NCI-H524 (cell line): ENCODE data around the gene PRKAG2.
A peak's percentile ranks its signal among the peaks of the same experiment; 100 is the strongest.
"Not testable (repeated sequence)": the region's sequence is repeated elsewhere in the genome, so short reads cannot be mapped to it uniquely, and the experiment has no call there.

Experiments used
- DNase-seq, 2 experiments: peaks; one replicate each; lab custom pipeline; 2025; lab: John Stamatoyannopoulos, UW

PRKAG2 gene

DNA sequence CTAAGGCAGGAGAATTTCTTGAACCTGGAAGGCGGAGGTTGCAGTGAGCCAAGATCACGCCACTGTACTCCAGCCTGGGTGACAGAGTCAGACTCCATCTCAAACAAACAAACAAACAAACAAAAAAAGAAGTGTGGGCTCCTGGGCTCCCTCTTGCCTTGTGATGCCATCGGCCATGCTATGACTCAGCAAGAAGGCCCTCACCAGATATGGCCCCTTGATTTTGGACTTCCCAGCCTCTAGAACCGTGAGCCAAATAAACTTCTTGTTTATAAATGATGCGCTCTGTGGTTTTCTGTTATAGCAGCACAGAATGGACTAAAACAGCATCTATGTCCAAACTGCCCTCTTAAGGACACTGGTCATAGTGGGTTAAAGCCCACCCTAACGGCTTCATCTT, 327.3 kb downstream of the PRKAG2 start:
- no peak for DNase-seq

DNA sequence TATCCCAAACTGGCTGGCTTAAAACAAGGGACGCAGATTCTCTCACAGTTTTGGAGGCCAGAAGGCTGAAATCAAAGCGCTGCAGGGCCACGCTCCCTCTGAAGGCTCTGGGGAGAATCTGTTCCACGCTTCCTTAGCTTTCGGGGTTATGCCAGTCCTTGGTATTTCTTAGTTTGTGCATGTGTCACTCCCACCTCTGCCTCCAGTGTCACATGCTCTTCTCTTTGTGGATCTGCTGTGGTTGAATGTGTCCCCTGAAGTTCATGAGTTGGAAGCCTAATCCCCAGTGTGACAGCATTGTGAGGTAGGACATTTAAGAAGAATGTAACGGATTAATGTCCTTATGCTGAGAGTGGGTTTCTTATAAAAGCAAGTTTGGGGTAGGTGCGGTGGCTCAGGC, 327.8 kb downstream of the PRKAG2 start:
- no peak for DNase-seq

DNA sequence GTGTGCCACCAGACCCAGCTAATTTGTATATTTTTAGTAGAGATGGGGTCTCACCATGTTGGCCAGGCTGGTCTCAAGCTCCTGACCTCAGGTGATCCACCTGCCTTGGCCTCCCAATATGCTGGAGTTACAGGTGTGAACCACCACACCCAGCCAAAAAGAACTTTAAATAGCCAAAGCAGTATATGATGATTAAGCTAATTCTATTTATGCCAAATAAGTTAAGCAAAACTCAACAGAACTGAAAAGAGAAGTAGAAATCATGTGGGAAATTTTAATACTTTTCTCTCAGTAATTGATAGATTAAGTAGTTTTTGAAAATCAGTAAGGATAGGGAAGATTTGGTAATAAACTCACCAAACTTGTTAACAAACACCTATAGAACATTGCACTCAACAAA, 332.7 kb downstream of the PRKAG2 start:
- DNase-seq, result no peak

DNA sequence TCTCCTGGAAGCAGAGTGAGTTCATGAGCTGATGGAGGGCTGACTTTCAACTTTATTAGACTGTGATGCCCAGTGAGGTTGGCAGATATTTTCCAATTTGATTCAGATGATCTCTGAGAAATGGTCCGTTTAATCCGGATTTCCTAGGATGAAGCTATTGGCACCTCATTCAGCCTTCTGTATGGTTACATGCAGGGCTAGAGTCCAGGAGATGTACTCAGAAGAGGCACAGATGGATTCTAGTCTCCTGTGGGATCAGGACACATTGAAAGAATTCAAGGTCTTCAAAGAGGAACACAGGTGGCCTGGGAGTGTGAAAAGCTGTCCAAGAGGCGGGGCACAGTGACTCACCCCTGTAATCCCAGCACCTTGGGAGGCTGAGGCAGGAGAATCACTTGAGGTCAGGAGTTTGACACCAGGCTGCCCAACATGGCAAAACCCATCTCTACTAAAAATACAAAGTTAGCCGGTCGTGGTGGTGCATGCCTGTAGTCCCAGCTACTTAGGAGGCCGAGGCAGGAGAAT, 334.2 kb downstream of the PRKAG2 start:
- DNase-seq, result no peak

DNA sequence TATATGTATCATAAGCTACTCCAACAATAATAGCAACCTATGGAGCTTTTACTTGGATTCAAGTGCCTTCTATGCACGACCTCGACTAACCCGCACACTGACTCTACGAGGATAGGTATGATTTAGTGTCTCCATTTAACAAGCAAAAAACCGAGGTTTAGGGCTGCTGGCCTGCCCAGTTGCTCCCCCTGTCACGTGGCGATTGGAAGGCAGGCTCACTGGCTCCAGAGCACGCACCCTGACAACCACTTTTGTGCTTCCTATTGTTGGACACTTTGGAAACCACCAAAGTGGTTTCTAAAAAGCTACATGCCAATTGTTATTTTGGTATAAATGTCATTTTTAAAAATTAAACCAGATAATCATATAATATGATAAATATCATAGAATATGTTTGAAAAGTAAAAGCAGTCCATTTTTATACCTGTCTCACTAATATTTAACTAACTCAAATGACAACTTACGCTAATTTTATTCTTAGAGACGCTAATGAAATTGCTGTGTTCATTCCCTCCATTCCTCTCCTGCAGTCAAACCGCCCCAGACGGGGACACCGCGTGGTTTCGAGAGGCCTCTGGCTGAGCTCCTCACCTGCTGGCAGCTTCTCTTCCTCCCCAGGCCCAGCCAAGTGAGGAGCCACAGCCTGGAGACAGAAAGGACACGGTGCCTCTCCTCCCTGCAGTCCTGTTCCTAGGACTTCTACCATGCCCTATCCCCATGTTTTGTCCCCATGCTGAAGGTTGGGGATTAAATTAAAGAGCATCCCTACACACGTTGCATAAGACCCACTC, 335.0 kb downstream of the PRKAG2 start:
- no peak for DNase-seq

DNA sequence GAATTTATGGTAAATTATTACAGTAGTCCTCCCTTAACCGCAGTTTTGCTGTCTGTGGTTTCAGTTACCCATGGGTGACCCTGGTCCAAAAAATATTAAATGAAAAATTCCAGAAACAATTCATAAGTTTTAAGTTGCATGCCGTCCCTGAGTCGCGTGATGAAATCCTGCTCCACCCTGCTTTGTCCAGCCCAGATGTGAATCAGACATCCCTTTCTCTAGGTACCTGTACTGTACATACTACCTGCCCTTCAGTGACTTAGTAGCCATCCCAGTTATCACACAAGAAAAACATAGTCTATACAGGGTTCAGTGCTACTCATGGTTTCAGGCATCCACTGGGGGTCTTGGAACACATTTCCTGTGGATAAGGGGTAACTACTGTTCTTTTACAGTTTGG, 336.8 kb downstream of the PRKAG2 start:
- DNase-seq, result no peak

DNA sequence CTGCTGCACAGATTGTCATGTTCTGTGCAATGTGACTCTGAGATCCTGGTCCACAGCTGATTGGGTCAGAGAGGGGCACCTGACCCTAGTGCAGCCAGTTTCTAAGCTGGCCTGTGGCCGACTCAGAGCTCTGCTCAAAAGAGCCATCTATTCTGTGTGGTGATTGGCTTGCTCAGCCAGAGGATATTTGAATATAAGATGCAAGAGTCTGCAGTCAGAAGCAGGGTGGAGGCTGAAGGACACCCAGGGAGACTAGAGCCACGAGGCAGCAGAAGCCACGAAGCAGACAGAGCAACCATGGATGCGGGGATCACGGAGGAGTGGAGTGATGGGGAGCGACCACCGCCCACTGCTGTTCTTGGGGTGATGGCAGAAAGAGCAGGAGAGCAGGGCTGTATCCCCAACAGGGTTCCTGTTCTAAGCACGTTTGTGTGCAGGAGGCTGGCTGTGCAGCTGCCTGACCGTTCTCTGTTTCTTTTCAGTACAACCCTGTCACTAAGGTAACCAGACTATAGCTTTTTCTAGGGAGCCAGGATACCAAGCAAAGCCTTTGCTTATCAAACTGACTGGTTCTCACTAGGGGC, 337.7 kb downstream of the PRKAG2 start:
- DNase-seq, result peak; percentile 30 to 69

DNA sequence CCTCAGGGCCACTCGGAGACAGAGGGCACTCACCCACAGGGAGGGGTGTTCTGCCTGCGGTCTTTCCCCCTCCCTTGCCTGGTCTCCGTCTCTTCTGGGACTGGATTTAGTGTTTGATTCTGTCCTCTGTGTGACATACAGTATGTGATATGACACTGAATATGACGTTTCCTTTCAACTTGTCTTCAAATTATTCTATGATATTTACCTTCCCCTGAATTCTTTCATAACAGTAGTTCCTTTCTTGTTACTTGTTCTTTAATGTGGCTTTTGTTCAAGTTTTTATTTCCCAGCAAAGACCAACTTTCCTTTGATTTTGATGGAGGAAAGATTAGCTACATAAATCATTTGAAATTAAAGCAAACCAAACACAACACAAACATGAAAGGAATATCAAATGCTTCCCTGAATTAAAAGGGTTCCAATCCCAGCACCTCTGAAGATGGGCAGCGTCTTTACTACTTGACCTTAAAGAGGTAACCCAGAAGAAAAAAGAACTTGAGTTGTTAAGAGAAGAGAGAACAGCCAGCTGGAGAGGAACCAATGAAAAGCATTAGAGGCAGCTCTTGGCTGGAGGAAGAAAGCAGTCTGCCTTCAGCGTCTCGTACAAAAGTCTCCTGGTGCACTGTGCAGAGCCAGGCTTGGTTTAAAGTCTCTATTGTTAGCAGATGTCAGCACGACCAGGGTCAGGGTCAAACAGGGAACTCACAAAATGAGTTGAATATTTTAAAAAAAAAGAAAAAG, 338.9 kb downstream of the PRKAG2 start:
- peak in 1 of 2 experiments; percentile 23 for DNase-seq

DNA sequence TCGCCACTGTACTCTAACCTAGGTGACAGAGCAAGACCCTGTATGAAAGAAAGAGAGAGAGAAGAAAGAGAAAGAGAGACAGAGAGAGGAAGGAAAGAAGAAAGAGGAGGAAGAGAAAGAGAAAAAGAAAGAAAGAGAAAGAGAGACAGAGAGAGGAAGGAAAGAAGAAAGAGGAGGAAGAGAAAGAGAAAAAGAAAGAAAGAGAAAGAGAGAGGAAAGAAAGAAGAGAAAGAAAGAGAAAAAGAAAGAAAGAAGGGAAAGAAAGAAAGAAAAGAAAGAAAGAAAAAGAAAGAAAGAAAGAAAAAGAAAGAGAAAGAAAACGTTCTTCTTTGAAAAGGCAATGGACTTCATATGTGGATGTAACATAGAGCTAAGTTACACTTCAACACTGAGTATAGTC, 340.7 kb downstream of the PRKAG2 start:
- not testable (repeated sequence) for DNase-seq

DNA sequence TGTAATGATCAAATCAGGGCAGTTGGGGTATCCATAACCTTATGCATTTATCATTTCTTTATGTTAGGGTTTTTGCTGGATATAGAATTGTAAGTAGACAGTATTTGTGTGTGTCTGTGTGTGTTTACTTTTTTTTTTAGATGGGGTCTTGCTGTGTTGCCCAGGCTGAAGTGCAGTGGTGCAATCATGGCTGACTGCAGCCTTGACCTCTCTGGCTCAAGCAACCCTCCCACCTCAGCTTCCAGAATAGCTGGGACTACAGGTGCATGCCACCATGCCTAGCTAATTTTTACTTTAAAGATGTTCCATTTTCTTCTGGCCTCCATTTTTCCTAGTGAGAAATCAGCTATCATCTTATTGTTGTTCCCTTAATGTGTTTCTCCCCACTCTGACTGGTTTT, 347.1 kb downstream of the PRKAG2 start:
- DNase-seq, result no peak

DNA sequence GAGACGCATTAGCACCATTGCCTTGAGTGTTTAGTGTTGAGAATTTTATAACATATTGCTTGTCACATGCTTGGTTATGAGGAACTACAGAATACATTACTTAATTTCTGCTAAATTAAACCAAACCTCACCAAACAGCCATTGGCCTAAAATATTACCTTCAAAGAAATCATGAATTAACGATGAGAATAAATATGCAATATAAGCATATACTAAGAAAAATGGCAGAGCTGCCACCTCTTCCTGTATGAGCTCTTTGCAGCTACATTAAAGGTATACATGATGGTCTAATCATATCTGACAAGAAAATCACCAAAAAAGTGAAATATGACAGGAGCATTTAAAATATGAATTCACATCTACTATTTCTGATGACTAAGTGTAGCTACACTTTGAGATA, 352.1 kb downstream of the PRKAG2 start:
- no peak for DNase-seq

DNA sequence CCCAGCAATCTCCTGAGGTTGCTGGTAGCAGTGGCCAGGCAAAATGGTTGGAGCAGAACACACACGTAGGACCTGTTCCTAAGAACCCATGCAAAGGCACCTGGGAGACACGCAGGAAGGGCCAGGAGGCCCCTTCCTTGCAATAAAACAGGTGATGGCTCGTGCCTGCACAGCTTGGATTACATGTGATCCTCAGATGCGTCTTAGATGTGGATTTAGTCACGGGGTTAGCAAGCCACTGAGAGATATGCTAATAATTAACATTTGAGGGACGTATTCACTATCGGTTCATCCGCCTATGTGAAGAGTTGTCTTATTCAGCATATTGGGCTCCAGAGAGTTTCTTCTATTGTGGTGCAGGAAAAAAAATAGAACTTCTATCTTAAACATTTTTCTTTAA, 352.6 kb downstream of the PRKAG2 start:
- no peak for DNase-seq

DNA sequence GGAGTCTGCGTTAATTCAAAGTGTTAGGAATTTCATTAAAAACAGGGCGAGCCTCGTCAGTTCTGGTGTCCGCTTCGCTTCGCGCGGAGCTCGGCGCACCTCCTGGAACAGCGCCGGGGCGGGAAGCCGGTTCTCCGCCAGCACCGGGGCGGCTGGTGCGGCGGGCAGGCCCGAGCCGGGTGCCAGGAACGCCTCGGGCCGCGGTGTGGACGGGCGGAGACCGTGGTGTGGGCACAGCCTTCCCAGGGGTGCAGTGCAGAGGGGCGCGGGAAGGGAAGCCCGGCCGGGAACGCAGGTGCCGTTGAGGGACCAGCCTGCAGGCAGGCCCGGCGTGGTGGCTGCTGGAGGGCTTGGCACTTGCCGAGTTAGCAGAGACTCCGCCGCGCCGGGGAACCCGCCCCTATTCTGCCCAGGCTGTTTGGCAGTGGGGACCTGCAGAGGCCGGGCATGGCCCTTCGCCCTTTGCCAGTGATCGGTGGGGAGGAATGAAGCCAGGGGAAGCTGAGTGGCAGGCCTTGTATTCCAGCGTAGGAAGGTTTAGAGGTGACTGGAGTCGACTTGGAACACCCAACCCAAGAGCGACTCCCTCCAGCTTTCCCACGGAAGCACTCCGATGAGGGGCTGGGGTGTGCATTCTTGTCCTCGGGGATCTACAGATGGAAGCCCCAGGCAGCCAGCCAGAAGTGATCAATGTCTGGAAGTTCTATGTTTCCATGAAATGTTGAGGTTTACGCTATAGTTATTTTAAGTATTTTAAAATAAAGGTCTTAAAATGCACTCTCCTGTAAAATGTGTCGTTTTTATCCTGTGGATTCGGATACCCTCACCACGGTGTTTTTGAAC, 356.3 kb downstream of the PRKAG2 start:
- DNase-seq, result peak in 1 of 2 experiments; percentile 7

DNA sequence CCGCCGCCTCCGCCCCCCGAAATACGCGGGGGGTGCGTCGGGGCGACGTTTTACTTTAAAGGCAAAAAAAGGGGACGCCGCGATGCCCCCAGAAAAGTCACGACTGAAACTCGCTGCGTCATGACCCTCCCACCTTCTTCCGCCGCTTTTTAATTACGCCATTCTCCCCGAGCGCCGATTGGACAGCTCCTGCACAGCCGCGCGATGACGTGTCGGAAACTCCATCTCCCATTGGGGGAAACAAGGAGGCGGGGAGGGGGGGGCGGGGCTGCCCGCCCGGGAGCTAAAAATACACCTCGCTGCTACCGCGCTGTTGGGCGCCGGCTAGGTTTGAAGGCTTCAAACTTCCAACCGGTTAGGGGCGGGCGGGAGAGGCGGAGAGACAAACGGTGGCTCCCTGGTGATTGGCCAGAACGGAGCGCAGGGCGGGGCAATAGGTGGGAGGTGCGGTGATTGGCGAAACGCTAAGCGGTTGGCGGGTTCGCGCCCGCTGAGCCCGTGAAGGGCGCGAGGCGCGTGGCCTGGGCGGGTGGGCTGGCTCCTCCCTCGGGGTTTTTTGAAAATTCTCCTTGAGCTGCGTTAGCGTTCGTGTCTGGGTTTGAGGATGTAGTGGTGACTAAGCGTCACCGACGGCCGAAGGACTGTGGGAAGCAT, 357.0 kb downstream of the PRKAG2 start, which contains the start of gene RHEB:
Gene RHEB (minus strand): TSS at position 131 of the 654 bp plus-strand sequence. CDS start 384 bp downstream, outside the sequence.
- peak; percentile 94 to 98 for DNase-seq

DNA sequence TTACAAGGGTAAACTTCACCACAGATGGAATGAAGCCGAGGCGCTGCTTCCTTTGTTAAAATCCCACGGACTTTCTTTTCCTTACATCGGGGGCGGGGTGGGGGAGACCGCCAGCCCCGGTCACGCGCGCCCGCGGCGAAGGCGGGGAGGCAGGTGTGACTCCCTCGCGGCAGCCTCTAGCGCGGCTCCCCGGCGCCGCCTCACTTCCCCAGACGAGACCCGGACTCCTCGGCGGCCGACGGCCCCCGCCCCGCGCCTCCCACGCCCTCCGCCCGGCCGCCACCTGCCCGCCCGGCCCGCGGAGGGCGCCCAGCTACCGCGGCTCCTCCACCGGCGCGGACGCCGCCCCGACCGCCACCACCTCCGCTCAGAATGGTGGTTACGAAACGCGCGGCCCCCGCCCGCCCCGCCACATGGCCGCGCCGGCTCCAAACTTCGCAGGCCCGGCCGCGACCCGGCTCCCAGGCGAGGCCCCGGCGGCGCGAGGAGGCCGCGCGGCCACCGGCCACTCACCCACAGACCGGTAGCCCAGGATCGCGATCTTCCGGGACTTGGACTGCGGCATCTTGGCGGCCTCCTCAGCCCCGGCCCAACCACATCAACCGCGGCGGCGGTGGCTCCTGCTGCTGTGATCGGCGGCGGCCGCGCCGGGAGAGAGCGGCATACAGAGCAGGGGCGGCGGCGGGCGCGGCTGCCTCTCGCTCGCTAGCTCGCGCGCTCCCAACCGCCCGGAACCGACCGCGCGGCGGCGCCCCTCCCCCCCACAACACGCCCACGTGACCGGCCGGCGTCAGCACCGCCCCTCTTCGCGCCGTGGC, 357.8 kb downstream of the PRKAG2 start:
- DNase-seq, result peak in 1 of 2 experiments; percentile 28

DNA sequence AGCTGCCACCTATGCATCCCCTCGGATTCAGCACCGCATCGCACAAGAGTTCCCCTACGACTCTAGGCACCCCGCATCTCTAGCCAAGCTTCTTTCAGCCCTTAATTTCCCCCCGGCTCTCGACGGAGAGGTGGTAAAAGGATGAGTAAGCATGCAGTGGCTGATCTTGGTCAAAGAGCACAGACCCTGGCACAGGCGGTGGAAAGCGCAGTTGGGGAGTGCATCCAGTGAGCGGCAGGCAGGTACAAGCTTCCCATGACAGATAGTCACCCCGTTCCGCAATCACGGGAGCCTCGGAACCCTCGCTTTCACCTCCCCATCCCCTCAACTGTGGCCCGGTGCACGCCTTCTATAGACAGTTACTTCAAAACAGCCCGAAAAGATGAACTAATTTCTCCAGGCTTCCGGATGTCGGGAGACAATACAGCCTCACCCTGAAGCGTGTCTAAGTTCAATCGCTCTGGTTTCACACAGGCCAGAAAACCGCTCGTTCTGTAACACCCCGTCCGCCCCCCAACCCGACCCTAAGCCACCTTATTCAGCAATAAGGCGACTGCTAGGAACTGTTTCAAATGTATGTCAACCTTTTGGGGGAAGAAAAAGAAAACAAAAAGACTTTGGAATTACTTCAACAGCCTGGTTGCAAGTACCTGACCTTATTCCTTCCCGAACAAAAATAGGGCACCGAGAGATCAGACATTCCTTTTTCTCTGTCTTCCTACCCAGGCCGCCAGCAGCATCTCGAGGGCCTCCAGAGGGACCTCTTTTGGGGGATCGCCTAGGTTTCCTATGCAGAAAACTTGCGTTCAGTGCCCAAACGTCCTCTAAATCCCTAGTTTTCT, 358.6 kb downstream of the PRKAG2 start:
- peak in 1 of 2 experiments; percentile 28 for DNase-seq

DNA sequence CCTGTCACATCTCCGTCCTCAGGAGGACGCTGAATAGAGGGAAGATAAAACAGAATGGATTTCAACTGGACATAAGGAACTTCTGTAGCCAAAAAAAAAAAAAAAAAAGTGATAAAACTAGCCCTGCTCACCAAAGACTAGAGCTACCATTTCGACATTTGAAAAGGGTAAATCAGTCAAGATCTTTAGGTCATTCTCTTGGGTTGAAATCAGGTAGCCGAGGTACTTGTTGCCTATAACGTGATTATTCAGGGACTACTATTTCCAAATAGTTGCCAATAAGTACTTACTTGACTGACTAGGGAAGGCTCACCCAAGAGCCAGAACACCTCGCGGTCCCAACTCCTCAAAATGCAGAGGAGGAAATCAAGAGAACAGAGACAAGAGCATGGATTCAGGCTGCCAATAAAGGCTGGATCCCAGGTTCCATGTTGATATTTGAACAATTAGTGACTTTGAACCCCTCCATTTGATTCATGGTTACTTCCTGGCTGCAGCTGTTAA, 359.3 kb downstream of the PRKAG2 start:
- DNase-seq, result no peak

DNA sequence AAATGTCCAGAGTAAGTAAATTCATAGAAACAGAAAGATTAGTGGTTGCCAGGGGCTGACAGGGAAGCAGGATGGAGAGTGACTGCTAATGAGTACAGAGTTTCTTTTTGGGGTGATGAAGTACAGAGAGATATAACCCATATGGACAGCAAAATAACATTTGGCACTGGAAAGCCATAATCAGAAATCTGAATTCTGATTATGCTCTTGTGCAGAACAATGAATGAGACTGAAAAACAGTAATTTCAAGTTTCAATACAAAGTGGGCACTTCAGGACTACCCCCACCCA, 361.7 kb downstream of the PRKAG2 start:
- no peak for DNase-seq
